Central memory CD4-positive, alpha-beta T cell (primary cell): ENCODE measurements around the gene FOXI3.
"Not testable (repeated sequence)": the region's sequence is repeated elsewhere in the genome, so short reads cannot be mapped to it uniquely, and the experiment has no call there.

Experiments
- DNase-seq: peaks from one replicate; pipeline ENCODE4 v3.0.0; 2022

FOXI3 gene

DNA sequence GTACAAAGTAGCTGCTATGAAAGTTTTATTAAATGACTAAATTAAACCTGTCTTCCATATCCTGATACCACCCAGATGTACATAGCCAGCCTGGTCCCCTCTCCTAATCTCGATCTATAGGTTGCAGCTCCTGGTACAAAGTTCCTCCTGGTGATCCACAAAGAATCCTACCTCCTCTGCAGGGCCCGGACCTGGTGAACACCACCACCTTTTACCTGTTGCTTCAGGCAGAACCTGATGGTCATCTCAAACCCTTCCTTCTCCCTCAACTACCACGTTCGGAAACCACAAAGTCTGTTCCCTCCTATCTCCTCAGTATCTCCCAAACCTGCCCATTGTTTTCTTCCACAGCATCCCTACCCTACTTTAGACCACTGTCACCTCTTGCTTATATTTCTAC, 15.5 kb downstream of the FOXI3 start:
- no peak for DNase-seq

- DNase-seq = no peak
Measured at GRCh38 chr2:88429929-88430328, 22.6 kb downstream of the FOXI3 start.

GRCh38 chr2:88423733-88424132, 28.8 kb downstream of the FOXI3 start:
- DNase-seq = no peak

DNA sequence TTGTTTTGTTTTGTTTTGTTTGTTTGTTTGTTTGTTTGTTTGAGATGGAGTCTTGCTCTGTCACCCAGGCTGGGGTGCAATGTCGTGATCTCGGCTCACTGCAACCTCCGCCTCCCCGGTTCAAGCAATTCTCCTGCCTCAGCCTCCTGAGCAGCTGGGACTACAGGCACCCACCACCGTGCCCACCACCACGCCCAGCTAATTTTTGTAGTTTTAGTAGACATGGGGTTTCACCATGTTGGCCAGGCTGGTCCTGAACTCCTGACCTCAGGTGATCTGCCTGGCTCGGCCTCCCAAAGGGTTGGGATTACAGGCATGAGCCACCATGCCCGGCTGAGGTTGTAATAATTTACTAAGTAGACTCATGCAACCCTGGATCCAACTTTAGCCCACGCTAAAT, 33.4 kb downstream of the FOXI3 start:
- DNase-seq = not testable (repeated sequence)

GRCh38 chr2:88416016-88416663, 36.4 kb downstream of the FOXI3 start:
- DNase-seq = no peak

DNA sequence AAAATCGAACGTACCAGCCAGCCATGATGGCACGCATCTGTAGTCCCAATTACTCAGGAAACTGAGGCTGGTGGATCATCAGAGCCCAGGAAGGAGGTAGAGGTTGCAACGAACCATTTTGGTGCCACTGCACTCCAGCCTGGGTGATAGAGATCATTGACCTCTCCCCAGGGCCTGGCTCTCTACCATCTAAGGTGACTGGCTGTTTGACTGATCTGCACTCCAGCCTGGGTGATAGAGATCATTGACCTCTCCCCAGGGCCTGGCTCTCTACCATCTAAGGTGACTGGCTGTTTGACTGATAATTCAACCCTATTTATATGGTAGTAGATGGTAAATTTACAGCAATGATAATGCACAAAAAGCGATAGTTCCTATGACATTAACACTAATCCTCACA, 43.6 kb downstream of the FOXI3 start:
- DNase-seq = not testable (repeated sequence)

- no peak for DNase-seq
Measured at GRCh38 chr2:88400037-88400767, 52.3 kb downstream of the FOXI3 start.

DNA sequence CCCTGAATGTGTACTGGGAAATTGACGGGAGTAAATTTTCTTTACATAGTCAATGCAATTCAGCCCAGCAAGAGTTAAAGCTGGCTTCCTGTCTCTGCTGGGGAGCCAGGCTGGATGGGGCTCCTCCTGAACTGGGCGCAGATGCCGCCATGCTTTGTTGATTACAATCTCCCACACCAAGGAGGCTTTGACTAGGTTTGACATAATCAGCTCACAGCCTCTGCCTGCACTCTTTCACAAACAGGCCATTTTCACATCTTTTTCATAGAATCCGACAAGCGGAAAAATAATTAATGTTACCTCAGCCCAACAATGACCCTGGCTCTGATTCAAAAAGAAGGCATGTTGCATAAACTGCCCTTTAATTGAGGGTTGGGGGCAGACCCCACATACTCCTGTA, 54.3 kb downstream of the FOXI3 start:
- DNase-seq = no peak
